Brain microvascular endothelial cell (primary cell): ENCODE results near the gene CDH19.

Source experiments
- DNase-seq: peaks from one replicate; pipeline ENCODE4 v3.0.0-alpha.2; 2020
- H3K27ac ChIP-seq: fragments of 250-450 bp; sonication (Bioruptor Pico); 2 replicates; pipeline ENCODE4 v1.5.1; 2020; ENCODE audit warnings: mild to moderate bottlenecking, moderate library complexity
- H3K27me3 ChIP-seq: fragments of 250-450 bp; sonication (Bioruptor Pico); replicated peaks from 2 replicates; pipeline ENCODE4 v1.5.1; 2020; ENCODE audit warnings: mild to moderate bottlenecking
- H3K36me3 ChIP-seq: fragments of 250-450 bp; sonication (Bioruptor Pico); replicated peaks from 2 replicates; pipeline ENCODE4 v1.5.1; 2020; ENCODE audit warnings: mild to moderate bottlenecking
- H3K4me3 ChIP-seq: 2 replicates; pipeline ENCODE4 v1.5.1; 2011; ENCODE audit warnings: low read depth, mild to moderate bottlenecking, control low read depth, low read length, moderate library complexity
- CTCF ChIP-seq: IDR thresholded peaks from 2 replicates; pipeline ENCODE4 v1.5.1; 2011; ENCODE audit warnings: low read depth, mild to moderate bottlenecking, moderate library complexity, low read length, control low read depth, inconsistent platforms; ENCODE audit errors: missing control alignments
- in situ Hi-C: cut with HindIII; loops from 2 replicates; pipeline ENCODE4 v1.10.0; 2017; ENCODE audit warnings: low sequenced_read_pairs, low pct_ligation_motif_present

The CDH19 gene

GRCh38 chr18:66550366-66550765 lies 53.5 kb downstream of the CDH19 start:
- Histone ChIP-seq H3K4me3 (no peak overlapping the region), H3K27me3 (no peaks in the 10 kb centered on the region), H3K36me3 (no peaks in the 10 kb centered on the region), H3K27ac (no peak overlapping the region)
- no peak for DNase-seq
- no peak for TF ChIP-seq CTCF
- in situ Hi-C loops = no loop called here

GRCh38 chr18:66548747-66549146 lies 55.1 kb downstream of the CDH19 start:
- in situ Hi-C loops = no loop called here
- DNase-seq = no peak

GRCh38 chr18:66534110-66534509 lies 69.8 kb downstream of the CDH19 start:
- in situ Hi-C loops = no loop called here
- Histone ChIP-seq H3K27me3 (no peaks in the 10 kb centered on the region), H3K36me3 (no peaks in the 10 kb centered on the region), H3K27ac (no peak overlapping the region), H3K4me3 (no peak overlapping the region)
- TF ChIP-seq CTCF = no peak
- no peak for DNase-seq

More at GRCh38 chr18:66548747-66549146, 55.1 kb downstream of the CDH19 start:
- peak; percentile 21 for TF ChIP-seq CTCF
- H3K36me3 ChIP-seq = no peaks in the 10 kb centered on the region
- no peak overlapping the region for H3K27ac ChIP-seq
- no peaks in the 10 kb centered on the region for H3K27me3 ChIP-seq
- no peak overlapping the region for H3K4me3 ChIP-seq

- DNase-seq = no peak
- no peak for TF ChIP-seq CTCF
- Histone ChIP-seq H3K27ac (no peak overlapping the region), H3K27me3 (no peaks in the 10 kb centered on the region), H3K36me3 (no peaks in the 10 kb centered on the region), H3K4me3 (no peak overlapping the region)
- in situ Hi-C loops = no loop called here
Observed at GRCh38 chr18:66533693-66534092, 70.2 kb downstream of the CDH19 start.

GRCh38 chr18:66523219-66523991 lies 80.5 kb downstream of the CDH19 start:
- H3K27ac ChIP-seq = no peak overlapping the region
- no peaks in the 10 kb centered on the region for H3K27me3 ChIP-seq
- no peaks in the 10 kb centered on the region for H3K36me3 ChIP-seq
- in situ Hi-C loops = no loop called here
- H3K4me3 ChIP-seq = no peak overlapping the region
- DNase-seq = no peak
- no peak for TF ChIP-seq CTCF

GRCh38 chr18:66513996-66514395 lies 89.9 kb downstream of the CDH19 start:
- no peak overlapping the region for H3K27ac ChIP-seq
- in situ Hi-C loops = no loop called here
- DNase-seq = no peak
- H3K36me3 ChIP-seq = no peaks in the 10 kb centered on the region
- H3K27me3 ChIP-seq = no peaks in the 10 kb centered on the region
- no peak overlapping the region for H3K4me3 ChIP-seq
- no peak for TF ChIP-seq CTCF
